OCI-LY7 (cell line): ENCODE results near the gene HOXC9. TPM values are rescaled to one million over a fixed set of nuclear protein-coding genes. Genes with fewer than 3 reads are reported as not detected.
A peak's percentile ranks its signal among the peaks of the same experiment; 100 is the strongest.

ENCODE experiments used
- BruUV-seq: library from RNA; stranded (reverse); fragments of 400-500 nt; replicated peaks from 2 replicates; lab custom pipeline; 2021; lab: Mats Ljungman, UMichigan
- CTCF ChIA-PET: fragments of 300-600 bp; sonication (Branson Sonifier 250); formaldehyde crosslinking; loops from one replicate; lab custom pipeline; 2022; ENCODE audit warnings: antibody characterized with exemption; ENCODE audit not compliant: unreplicated experiment; lab: Charles Lee
- POLR2A ChIA-PET: fragments of 300-600 bp; sonication (Branson Sonifier 250); formaldehyde crosslinking; loops from one replicate; lab custom pipeline; 2022; ENCODE audit warnings: antibody characterized with exemption; lab: Charles Lee
- DNase-seq: peaks from one replicate; pipeline ENCODE4 v3.0.0-alpha.2; 2015; ENCODE audit warnings: low spot score
- H2AFZ ChIP-seq: fragments of 200-600 bp; sonication (generic), shearing (Covaris generic); 2 replicates; pipeline ENCODE4 v1.6.1; 2014; ENCODE audit warnings: mild to moderate bottlenecking, antibody characterized with exemption, low read length, moderate library complexity
- H3K27ac ChIP-seq: fragments of 200-600 bp; sonication (generic); 2 replicates; pipeline ENCODE4 v1.5.1; 2014; ENCODE audit warnings: mixed run types, low read depth, mild to moderate bottlenecking, moderate library complexity, low read length, inconsistent platforms; ENCODE audit not compliant: poor library complexity, severe bottlenecking
- H3K36me3 ChIP-seq: fragments of 200-600 bp; sonication (generic); 2 replicates; pipeline ENCODE4 v1.6.1; 2014; ENCODE audit warnings: mild to moderate bottlenecking, antibody characterized with exemption, low read length, moderate library complexity, mixed read lengths; ENCODE audit not compliant: insufficient read depth
- H3K4me1 ChIP-seq: fragments of 200-600 bp; sonication (generic); 2 replicates; pipeline ENCODE4 v1.5.1; 2014; ENCODE audit warnings: mild to moderate bottlenecking, low read length; ENCODE audit not compliant: insufficient read depth, poor library complexity, severe bottlenecking
- H3K4me2 ChIP-seq: fragments of 200-600 bp; sonication (generic); 2 replicates; pipeline ENCODE4 v1.6.1; 2014; ENCODE audit warnings: mild to moderate bottlenecking, low read length
- H3K4me3 ChIP-seq: fragments of 200-600 bp; sonication (generic); 2 replicates; pipeline ENCODE4 v1.5.1; 2014; ENCODE audit warnings: mild to moderate bottlenecking, low read depth, low read length; ENCODE audit not compliant: poor library complexity, severe bottlenecking
- H3K79me2 ChIP-seq: fragments of 200-600 bp; sonication (generic); 2 replicates; pipeline ENCODE4 v1.6.1; 2016; ENCODE audit warnings: low read depth, mild to moderate bottlenecking, low read length, moderate library complexity, mixed read lengths; ENCODE audit not compliant: insufficient read depth
- H3K9me2 ChIP-seq: fragments of 200-600 bp; sonication (generic); 2 replicates; pipeline ENCODE4 v1.6.1; 2016; ENCODE audit warnings: mild to moderate bottlenecking, low read length, mixed read lengths; ENCODE audit not compliant: insufficient read depth
- H3K9me3 ChIP-seq: fragments of 200-600 bp; sonication (generic); 2 replicates; pipeline ENCODE4 v1.6.1; 2014; ENCODE audit warnings: mild to moderate bottlenecking, mixed run types, low read length, mixed read lengths
- H4K20me1 ChIP-seq: fragments of 200-600 bp; sonication (generic); 2 replicates; pipeline ENCODE4 v1.6.1; 2014; ENCODE audit warnings: mild to moderate bottlenecking, antibody characterized with exemption, low read length, moderate library complexity, mixed read lengths; ENCODE audit not compliant: insufficient read depth
- EZH2phosphoT487 ChIP-seq: fragments of 200-600 bp; sonication (generic); IDR thresholded peaks from 2 replicates; pipeline ENCODE4 v1.6.1; 2018; ENCODE audit warnings: low read depth, borderline replicate concordance, mild to moderate bottlenecking, mixed run types, antibody characterized with exemption, low read length, moderate library complexity, mixed read lengths
- intact Hi-C: fragments of 100-400 bp; cut with micrococcal nuclease; formaldehyde crosslinking; loops from one replicate; pipeline ENCODE4 v1.10.0; 2022; ENCODE audit not compliant: unreplicated experiment
- total RNA-seq, 2 experiments: library from RNA; depleted of rRNA in 1 of 2; stranded (reverse); fragments of >200 nt in 1 of 2; shearing (Covaris generic) in 1 of 2; gene quantifications; 2 replicates each; pipeline ENCODE4 v1.2.3, GENCODE V29; 2014 to 2022
- TF ChIP-seq, protein P1 (sequence below): fragments of 200-600 bp; sonication (generic); conservative IDR thresholded peaks from 2 replicates; pipeline ENCODE4 v1.5.1; 2014; ENCODE audit warnings: mild to moderate bottlenecking, antibody characterized with exemption, low read length, moderate library complexity, mixed read lengths

The HOXC9 gene
- total RNA-seq, 2 experiments from 2014 or later = 0.42 TPM; not detected in 1

- Histone ChIP-seq H2AFZ (peak overlapping the region; percentile 15; the same call in 1 of the 2 replicates), H3K79me2 (no peaks in the 10 kb centered on the region), H3K4me2 (peak overlapping the region; percentile 27), H3K9me3 (no peaks in the 10 kb centered on the region), H3K4me1 (peaks cover 20% of the 10 kb centered on the region), H3K36me3 (no peaks in the 10 kb centered on the region), H4K20me1 (no peaks in the 10 kb centered on the region), H3K4me3 (peak overlapping the region; percentile 3), H3K9me2 (no peaks in the 10 kb centered on the region), H3K27ac (no peak overlapping the region)
- BruUV-seq = no TSS peak
- ChIA-PET POLR2A (interaction anchor here (0.5 to 0.7 kb wide), 2 partner anchors 176 to 222 kb away, joined by 3 read pairs; no protein-coding TSS in a partner anchor), CTCF (no interaction called here)
- intact Hi-C loops = loop anchor here (10.0 kb wide), 1 partner anchor 343 kb away; no protein-coding TSS in a partner anchor
- no peak for DNase-seq
- no peak for TF ChIP-seq EZH2phosphoT487
- TF ChIP-seq, protein P1, sequence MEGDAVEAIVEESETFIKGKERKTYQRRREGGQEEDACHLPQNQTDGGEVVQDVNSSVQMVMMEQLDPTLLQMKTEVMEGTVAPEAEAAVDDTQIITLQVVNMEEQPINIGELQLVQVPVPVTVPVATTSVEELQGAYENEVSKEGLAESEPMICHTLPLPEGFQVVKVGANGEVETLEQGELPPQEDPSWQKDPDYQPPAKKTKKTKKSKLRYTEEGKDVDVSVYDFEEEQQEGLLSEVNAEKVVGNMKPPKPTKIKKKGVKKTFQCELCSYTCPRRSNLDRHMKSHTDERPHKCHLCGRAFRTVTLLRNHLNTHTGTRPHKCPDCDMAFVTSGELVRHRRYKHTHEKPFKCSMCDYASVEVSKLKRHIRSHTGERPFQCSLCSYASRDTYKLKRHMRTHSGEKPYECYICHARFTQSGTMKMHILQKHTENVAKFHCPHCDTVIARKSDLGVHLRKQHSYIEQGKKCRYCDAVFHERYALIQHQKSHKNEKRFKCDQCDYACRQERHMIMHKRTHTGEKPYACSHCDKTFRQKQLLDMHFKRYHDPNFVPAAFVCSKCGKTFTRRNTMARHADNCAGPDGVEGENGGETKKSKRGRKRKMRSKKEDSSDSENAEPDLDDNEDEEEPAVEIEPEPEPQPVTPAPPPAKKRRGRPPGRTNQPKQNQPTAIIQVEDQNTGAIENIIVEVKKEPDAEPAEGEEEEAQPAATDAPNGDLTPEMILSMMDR = no peak
Measured at GRCh38 chr12:54011665-54012532, 11.9 kb downstream of the HOXC9 start.

- Histone ChIP-seq H3K9me3 (no peaks in the 10 kb centered on the region), H3K4me2 (no peak overlapping the region), H3K27ac (no peak overlapping the region), H3K4me1 (peaks cover 19% of the 10 kb centered on the region), H3K36me3 (no peaks in the 10 kb centered on the region), H3K79me2 (no peaks in the 10 kb centered on the region), H2AFZ (no peak overlapping the region), H3K4me3 (no peak overlapping the region), H4K20me1 (no peaks in the 10 kb centered on the region), H3K9me2 (no peaks in the 10 kb centered on the region)
- intact Hi-C loops = loop anchor here (10.0 kb wide), 1 partner anchor 342 kb away; no protein-coding TSS in a partner anchor
- TF ChIP-seq EZH2phosphoT487 = no peak
- TF ChIP-seq, protein P1 = peak; percentile 62
- POLR2A ChIA-PET = interaction anchor here (0.5 to 1.7 kb wide), 3 partner anchors 15 to 221 kb away, joined by 3 to 6 read pairs (median 3); partner anchors contain the start of gene HOXC6
- DNase-seq = peak; percentile 36
- BruUV-seq = no TSS peak
- CTCF ChIA-PET = interaction anchor here (0.6 kb wide), 1 partner anchor 188 kb away, joined by 3 read pairs; no protein-coding TSS in a partner anchor
Measured at GRCh38 chr12:54012631-54013409, 12.9 kb downstream of the HOXC9 start.
